ENCODE measurements around the gene APBB1IP. TPM values are rescaled to one million over a fixed set of nuclear protein-coding genes. Genes with fewer than 3 reads are reported as not detected.

The APBB1IP gene
- total and polyA plus RNA-seq, 3 experiments from 2014 or later: 47.7 to 72.3 (median 48.9) TPM

- H3K27ac ChIP-seq (ENCODE audit: low read depth, low read length): no peak overlapping the region
- H3K9me3 ChIP-seq (ENCODE audit: low read length): no peaks in the 10 kb centered on the region
- H3K9me3 Mint-ChIP-seq: peaks cover 0 to 2% (median 0%) of the 10 kb centered on the region in 5 donors
- no peaks in the 10 kb centered on the region for H3K27me3 Mint-ChIP-seq
- H3K27me3 ChIP-seq (ENCODE audit: insufficient read depth, low read length, poor library complexity, severe bottlenecking): no peaks in the 10 kb centered on the region
- POLR2A ChIA-PET: no interaction called here
- peaks cover 35 to 85% (median 42%) of the 10 kb centered on the region in 3 donors for H3K36me3 Mint-ChIP-seq
- no peak overlapping the region for H3K4me3 ChIP-seq (ENCODE audit: low read length)
- H3K4me1 ChIP-seq (ENCODE audit: insufficient read depth, low read length): no peaks in the 10 kb centered on the region
- peak overlapping the region; percentile 73 to 97 (median 90) for H3K27ac Mint-ChIP-seq
- DNase-seq: no peak
- H3K36me3 ChIP-seq (ENCODE audit: insufficient read depth, low read length): peaks cover 16% of the 10 kb centered on the region
- peaks cover 26 to 45% (median 30%) of the 10 kb centered on the region in 3 donors for H3K4me1 Mint-ChIP-seq
- CTCF ChIA-PET: no interaction called here
- H3K4me3 Mint-ChIP-seq: no peak overlapping the region
These were observed 105.6 kb downstream of the APBB1IP start for GRCh38 chr10:26543567-26544306.

GRCh38 chr10:26544932-26545331 is 106.8 kb downstream of the APBB1IP start:
- Histone ChIP-seq H3K9me3 (ENCODE audit: low read length) (peaks cover 6% of the 10 kb centered on the region), H3K27me3 (ENCODE audit: insufficient read depth, low read length, poor library complexity, severe bottlenecking) (no peaks in the 10 kb centered on the region), H3K27ac (ENCODE audit: low read depth, low read length) (no peak overlapping the region), H3K36me3 (ENCODE audit: insufficient read depth, low read length) (peaks cover 18% of the 10 kb centered on the region), H3K4me1 (ENCODE audit: insufficient read depth, low read length) (no peaks in the 10 kb centered on the region), H3K4me3 (ENCODE audit: low read length) (no peak overlapping the region)
- peaks cover 47 to 87% (median 49%) of the 10 kb centered on the region in 3 donors for H3K36me3 Mint-ChIP-seq
- ChIA-PET CTCF (no interaction called here), POLR2A (no interaction called here)
- H3K27me3 Mint-ChIP-seq: no peaks in the 10 kb centered on the region
- no peak overlapping the region for H3K4me3 Mint-ChIP-seq
- DNase-seq: no peak
- H3K27ac Mint-ChIP-seq: peak overlapping the region in 7 of 8 donors; percentile 14 to 90 (median 86)
- H3K9me3 Mint-ChIP-seq: peaks cover 6 to 14% (median 10%) of the 10 kb centered on the region in 5 donors
- peaks cover 25 to 44% (median 29%) of the 10 kb centered on the region in 3 donors for H3K4me1 Mint-ChIP-seq

GRCh38 chr10:26550774-26551526 is 112.8 kb downstream of the APBB1IP start:
- no peak for DNase-seq
- Histone ChIP-seq H3K4me1 (ENCODE audit: insufficient read depth, low read length) (no peaks in the 10 kb centered on the region), H3K9me3 (ENCODE audit: low read length) (peaks cover 6% of the 10 kb centered on the region), H3K27ac (ENCODE audit: low read depth, low read length) (no peak overlapping the region), H3K36me3 (ENCODE audit: insufficient read depth, low read length) (peaks cover 40% of the 10 kb centered on the region), H3K4me3 (ENCODE audit: low read length) (no peak overlapping the region), H3K27me3 (ENCODE audit: insufficient read depth, low read length, poor library complexity, severe bottlenecking) (no peaks in the 10 kb centered on the region)
- ChIA-PET CTCF (interaction anchor here (0.7 to 1.2 kb wide), 3 partner anchors 8 to 215 kb away, joined by 3 to 4 read pairs (median 3); no protein-coding TSS in a partner anchor), POLR2A (no interaction called here)
- Mint-ChIP-seq H3K36me3 (peaks cover 47 to 92% (median 57%) of the 10 kb centered on the region in 3 donors), H3K9me3 (peaks cover 14 to 23% (median 19%) of the 10 kb centered on the region in 5 donors), H3K27ac (peak overlapping the region in 4 of 8 donors; percentile 20 to 61 (median 46)), H3K4me3 (no peak overlapping the region), H3K4me1 (peaks cover 12 to 34% (median 20%) of the 10 kb centered on the region in 3 donors), H3K27me3 (no peaks in the 10 kb centered on the region)

GRCh38 chr10:26554246-26554645 is 116.1 kb downstream of the APBB1IP start:
- Histone ChIP-seq H3K27me3 (ENCODE audit: insufficient read depth, low read length, poor library complexity, severe bottlenecking) (no peaks in the 10 kb centered on the region), H3K4me3 (ENCODE audit: low read length) (no peak overlapping the region), H3K9me3 (ENCODE audit: low read length) (peaks cover 1% of the 10 kb centered on the region), H3K4me1 (ENCODE audit: insufficient read depth, low read length) (no peaks in the 10 kb centered on the region), H3K27ac (ENCODE audit: low read depth, low read length) (no peak overlapping the region), H3K36me3 (ENCODE audit: insufficient read depth, low read length) (peaks cover 35% of the 10 kb centered on the region)
- ChIA-PET CTCF (interaction anchor here (1.4 to 3.5 kb wide), 2 partner anchors 12 to 219 kb away, joined by 3 to 18 read pairs; no protein-coding TSS in a partner anchor), POLR2A (no interaction called here)
- Mint-ChIP-seq H3K27me3 (no peaks in the 10 kb centered on the region), H3K4me3 (no peak overlapping the region), H3K27ac (peak overlapping the region in 6 of 8 donors; percentile 48 to 86 (median 71)), H3K4me1 (peaks cover 7 to 16% (median 8%) of the 10 kb centered on the region in 3 donors), H3K36me3 (peaks cover 25 to 89% (median 33%) of the 10 kb centered on the region in 3 donors), H3K9me3 (peaks cover 14 to 17% (median 14%) of the 10 kb centered on the region in 5 donors)
- DNase-seq: no peak

- Mint-ChIP-seq H3K27ac (peak overlapping the region in 7 of 8 donors; percentile 4 to 87 (median 73)), H3K4me1 (peaks cover 6 to 16% (median 7%) of the 10 kb centered on the region in 3 donors), H3K27me3 (no peaks in the 10 kb centered on the region), H3K36me3 (peaks cover 18 to 87% (median 31%) of the 10 kb centered on the region in 3 donors), H3K9me3 (peaks cover 0 to under 1% (median under 1%) of the 10 kb centered on the region in 5 donors), H3K4me3 (no peak overlapping the region)
- ChIA-PET CTCF (interaction anchor here (0.8 to 3.5 kb wide), 7 partner anchors 19 to 228 kb away, joined by 3 to 18 read pairs (median 3); no protein-coding TSS in a partner anchor), POLR2A (no interaction called here)
- no peak overlapping the region for H3K27ac ChIP-seq (ENCODE audit: low read depth, low read length)
- DNase-seq: no peak
- H3K4me1 ChIP-seq (ENCODE audit: insufficient read depth, low read length): no peaks in the 10 kb centered on the region
- H3K36me3 ChIP-seq (ENCODE audit: insufficient read depth, low read length): peaks cover 35% of the 10 kb centered on the region
- H3K9me3 ChIP-seq (ENCODE audit: low read length): no peaks in the 10 kb centered on the region
- H3K4me3 ChIP-seq (ENCODE audit: low read length): no peak overlapping the region
- no peaks in the 10 kb centered on the region for H3K27me3 ChIP-seq (ENCODE audit: insufficient read depth, low read length, poor library complexity, severe bottlenecking)
These were observed 117.7 kb downstream of the APBB1IP start for GRCh38 chr10:26555719-26556368.

GRCh38 chr10:26556748-26557640 is 118.9 kb downstream of the APBB1IP start:
- peaks cover 6 to 16% (median 7%) of the 10 kb centered on the region in 3 donors for H3K4me1 Mint-ChIP-seq
- H3K27me3 Mint-ChIP-seq: no peaks in the 10 kb centered on the region
- peak overlapping the region in 6 of 8 donors; percentile 2 to 78 (median 30) for H3K27ac Mint-ChIP-seq
- DNase-seq: peak in 3 of 5 donors; percentile 29 to 49 (median 48)
- no peaks in the 10 kb centered on the region for H3K27me3 ChIP-seq (ENCODE audit: insufficient read depth, low read length, poor library complexity, severe bottlenecking)
- H3K4me3 ChIP-seq (ENCODE audit: low read length): no peak overlapping the region
- CTCF ChIA-PET: interaction anchor here (0.8 to 3.5 kb wide), 9 partner anchors 20 to 229 kb away, joined by 3 to 18 read pairs (median 3); no protein-coding TSS in a partner anchor
- no peaks in the 10 kb centered on the region for H3K9me3 Mint-ChIP-seq
- peak overlapping the region in 1 of 7 donors; percentile 48 for H3K4me3 Mint-ChIP-seq
- H3K27ac ChIP-seq (ENCODE audit: low read depth, low read length): no peak overlapping the region
- peaks cover 11 to 86% (median 27%) of the 10 kb centered on the region in 3 donors for H3K36me3 Mint-ChIP-seq
- no peaks in the 10 kb centered on the region for H3K9me3 ChIP-seq (ENCODE audit: low read length)
- H3K36me3 ChIP-seq (ENCODE audit: insufficient read depth, low read length): peaks cover 34% of the 10 kb centered on the region
- no peaks in the 10 kb centered on the region for H3K4me1 ChIP-seq (ENCODE audit: insufficient read depth, low read length)
- POLR2A ChIA-PET: interaction anchor here (0.7 kb wide), 1 partner anchor 62 kb away, joined by 3 read pairs; no protein-coding TSS in a partner anchor

GRCh38 chr10:26557641-26558014 is 119.5 kb downstream of the APBB1IP start:
- H3K36me3 Mint-ChIP-seq: peaks cover 14 to 85% (median 28%) of the 10 kb centered on the region in 3 donors
- Histone ChIP-seq H3K27me3 (ENCODE audit: insufficient read depth, low read length, poor library complexity, severe bottlenecking) (no peaks in the 10 kb centered on the region), H3K4me3 (ENCODE audit: low read length) (no peak overlapping the region), H3K4me1 (ENCODE audit: insufficient read depth, low read length) (no peaks in the 10 kb centered on the region), H3K27ac (ENCODE audit: low read depth, low read length) (no peak overlapping the region), H3K36me3 (ENCODE audit: insufficient read depth, low read length) (peaks cover 33% of the 10 kb centered on the region), H3K9me3 (ENCODE audit: low read length) (no peaks in the 10 kb centered on the region)
- peak overlapping the region in 4 of 8 donors; percentile 17 to 41 (median 28) for H3K27ac Mint-ChIP-seq
- H3K27me3 Mint-ChIP-seq: no peaks in the 10 kb centered on the region
- H3K4me1 Mint-ChIP-seq: peaks cover 6 to 16% (median 7%) of the 10 kb centered on the region in 3 donors
- no peaks in the 10 kb centered on the region for H3K9me3 Mint-ChIP-seq
- ChIA-PET POLR2A (interaction anchor here (0.7 kb wide), 1 partner anchor 62 kb away, joined by 3 read pairs; no protein-coding TSS in a partner anchor), CTCF (interaction anchor here (0.9 to 1.4 kb wide), 2 partner anchors 54 to 223 kb away, joined by 3 to 9 read pairs; no protein-coding TSS in a partner anchor)
- DNase-seq: no peak
- peak overlapping the region in 1 of 7 donors; percentile 48 for H3K4me3 Mint-ChIP-seq

Measured in CD8-positive, alpha-beta memory T cell (primary cell).